Activated naive CD8-positive, alpha-beta T cell treated with anti-CD3 and anti-CD28 coated beads for 36 hours (primary cell): ENCODE measurements around the gene FBXO31. TPM values are rescaled to one million over a fixed set of nuclear protein-coding genes. Genes with fewer than 3 reads are reported as not detected.
"Not testable (repeated sequence)": the region's sequence is repeated elsewhere in the genome, so short reads cannot be mapped to it uniquely, and the experiment has no call there.

Experiments used
- DNase-seq: peaks from one replicate; pipeline ENCODE4 v3.0.0; 2021
- H3K27ac Mint-ChIP-seq: one replicate; pipeline ENCODE4 v1.8.0; 2022; ENCODE audit warnings: mild to moderate bottlenecking, moderate library complexity, mixed read lengths
- H3K27me3 Mint-ChIP-seq: one replicate; pipeline ENCODE4 v1.8.0; 2022; ENCODE audit warnings: mild to moderate bottlenecking, mixed read lengths
- H3K36me3 Mint-ChIP-seq: one replicate; pipeline ENCODE4 v1.8.0; 2021; ENCODE audit warnings: mild to moderate bottlenecking, mixed read lengths
- H3K4me1 Mint-ChIP-seq: one replicate; pipeline ENCODE4 v1.8.0; 2021; ENCODE audit warnings: mixed read lengths
- H3K4me3 Mint-ChIP-seq: one replicate; pipeline ENCODE4 v1.8.0; 2022; ENCODE audit warnings: mild to moderate bottlenecking, moderate library complexity, mixed read lengths
- H3K9me3 Mint-ChIP-seq: one replicate; pipeline ENCODE4 v1.8.0; 2022; ENCODE audit warnings: mixed read lengths
- total RNA-seq, 2 experiments: library from RNA; stranded (reverse); gene quantifications; one replicate each; pipeline ENCODE4 v1.2.3, GENCODE V29; 2021

FBXO31 gene
- total RNA-seq, 2 experiments from 2014 or later: 35.6 to 38.3 TPM

DNA sequence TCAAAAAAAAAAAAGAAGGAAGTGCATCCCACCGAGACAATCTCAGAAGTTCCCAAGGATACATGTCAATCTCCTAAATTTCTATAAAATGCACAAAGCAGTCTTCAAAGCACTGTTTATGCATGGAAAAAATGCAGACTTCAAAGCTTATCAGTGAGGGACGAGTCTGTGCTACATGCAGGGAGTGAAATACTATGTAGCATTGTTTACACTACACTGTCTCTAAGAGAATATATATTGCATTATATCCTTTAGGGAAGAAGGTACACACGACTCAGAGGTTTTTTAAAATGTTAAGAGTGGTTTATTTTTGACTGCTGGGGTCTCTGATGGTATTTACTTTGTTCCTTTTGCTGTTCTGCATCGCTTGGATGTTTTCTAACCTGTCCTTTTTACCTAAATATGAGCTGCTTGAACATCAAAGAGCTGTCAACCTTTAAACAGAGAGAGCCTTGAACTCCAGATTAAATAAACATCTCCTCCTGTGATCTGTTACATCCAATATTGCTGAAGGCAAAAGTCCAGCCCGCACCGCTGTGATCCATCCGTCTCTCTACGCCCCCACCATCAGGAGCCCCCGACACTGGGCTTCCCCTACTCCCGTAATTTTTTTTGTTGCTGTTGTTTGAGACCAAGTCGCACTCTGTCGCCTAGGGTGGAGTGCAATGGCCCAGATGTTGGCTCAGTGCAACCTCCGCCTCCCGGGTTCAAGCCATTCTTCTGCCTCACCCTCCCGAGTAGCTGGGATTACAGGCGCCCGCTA, 1.4 kb downstream of the FBXO31 start:
- peaks cover 2% of the 10 kb centered on the region for H3K9me3 Mint-ChIP-seq
- H3K27ac Mint-ChIP-seq: peak overlapping the region; percentile 92
- H3K4me3 Mint-ChIP-seq: peak overlapping the region; percentile 92
- peaks cover 4% of the 10 kb centered on the region for H3K27me3 Mint-ChIP-seq
- no peak for DNase-seq
- H3K36me3 Mint-ChIP-seq: peaks cover 23% of the 10 kb centered on the region
- H3K4me1 Mint-ChIP-seq: peaks cover 41% of the 10 kb centered on the region

GRCh38 chr16:87380881-87381280, 2.7 kb downstream of the FBXO31 start:
- H3K36me3 Mint-ChIP-seq: peaks cover 25% of the 10 kb centered on the region
- peaks cover 4% of the 10 kb centered on the region for H3K27me3 Mint-ChIP-seq
- H3K27ac Mint-ChIP-seq: peak overlapping the region; percentile 93
- no peak for DNase-seq
- H3K4me3 Mint-ChIP-seq: peak overlapping the region; percentile 92
- H3K4me1 Mint-ChIP-seq: peaks cover 50% of the 10 kb centered on the region
- peaks cover 2% of the 10 kb centered on the region for H3K9me3 Mint-ChIP-seq

GRCh38 chr16:87380403-87380802, 3.2 kb downstream of the FBXO31 start:
- DNase-seq: no peak
- H3K4me1 Mint-ChIP-seq: peaks cover 53% of the 10 kb centered on the region

DNA sequence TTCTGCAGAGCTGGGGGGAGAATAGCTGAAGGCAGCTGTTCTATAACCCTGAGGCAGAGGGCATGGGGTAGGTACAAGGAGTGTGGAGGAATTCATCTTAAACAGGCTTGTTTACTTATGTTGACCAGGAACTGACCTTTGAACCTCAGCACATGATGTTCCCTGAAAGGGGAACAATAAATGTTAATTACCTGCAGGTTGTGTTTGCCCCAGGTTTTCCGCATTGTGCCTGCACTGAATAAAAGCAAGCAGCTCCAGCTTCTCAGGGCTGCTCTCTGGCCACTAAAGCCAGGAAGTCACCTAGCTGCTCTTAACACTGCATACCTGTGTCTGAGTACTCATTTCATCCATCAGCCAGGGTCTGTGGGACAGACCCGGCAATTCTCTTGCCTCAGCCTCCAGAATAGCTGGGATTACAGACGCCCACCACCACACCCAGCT, 4.2 kb downstream of the FBXO31 start:
- H3K27me3 Mint-ChIP-seq, H3K4me3 Mint-ChIP-seq, H3K9me3 Mint-ChIP-seq, DNase-seq, H3K27ac Mint-ChIP-seq: not testable (repeated sequence)
- Mint-ChIP-seq H3K4me1 (peaks cover 50% of the 10 kb centered on the region), H3K36me3 (peaks cover 25% of the 10 kb centered on the region)

More at GRCh38 chr16:87380403-87380802, 3.2 kb downstream of the FBXO31 start:
- Mint-ChIP-seq H3K27ac (peak overlapping the region; percentile 93), H3K4me3 (peak overlapping the region; percentile 92), H3K9me3 (peaks cover 2% of the 10 kb centered on the region), H3K36me3 (peaks cover 25% of the 10 kb centered on the region), H3K27me3 (peaks cover 4% of the 10 kb centered on the region)

- H3K36me3 Mint-ChIP-seq: peaks cover 27% of the 10 kb centered on the region
- peaks cover 52% of the 10 kb centered on the region for H3K4me1 Mint-ChIP-seq
- H3K27ac Mint-ChIP-seq: no peak overlapping the region
These were observed 6.9 kb downstream of the FBXO31 start for GRCh38 chr16:87376660-87377059.

GRCh38 chr16:87375426-87376135, 8.0 kb downstream of the FBXO31 start:
- no peak for DNase-seq
- H3K27me3 Mint-ChIP-seq: no peaks in the 10 kb centered on the region
- H3K27ac Mint-ChIP-seq: peak overlapping the region; percentile 35
- no peaks in the 10 kb centered on the region for H3K9me3 Mint-ChIP-seq
- no peak overlapping the region for H3K4me3 Mint-ChIP-seq
- H3K36me3 Mint-ChIP-seq: peaks cover 21% of the 10 kb centered on the region
- H3K4me1 Mint-ChIP-seq: peaks cover 48% of the 10 kb centered on the region

More at GRCh38 chr16:87376660-87377059, 6.9 kb downstream of the FBXO31 start:
- no peak for DNase-seq
- Mint-ChIP-seq H3K9me3 (no peaks in the 10 kb centered on the region), H3K4me3 (no peak overlapping the region), H3K27me3 (no peaks in the 10 kb centered on the region)

DNA sequence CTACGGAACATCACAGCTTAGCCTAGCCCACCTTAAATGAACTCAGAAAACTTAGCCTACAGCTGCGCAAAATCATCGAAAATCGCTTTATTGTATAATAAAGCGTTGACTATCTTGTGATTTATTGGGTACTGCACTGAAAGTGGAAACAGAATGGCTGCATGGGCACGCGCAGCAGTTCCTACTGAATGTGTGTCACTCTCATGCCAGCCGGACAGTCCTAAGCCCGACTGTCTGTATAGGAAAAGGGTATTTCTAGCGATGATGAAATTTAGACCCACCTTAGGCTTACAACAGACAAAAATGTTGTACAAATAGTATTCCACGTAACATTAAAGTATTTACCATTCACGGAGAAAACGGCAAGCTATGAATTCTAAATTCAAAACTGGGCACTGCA, 9.3 kb downstream of the FBXO31 start:
- Mint-ChIP-seq H3K27me3 (no peaks in the 10 kb centered on the region), H3K4me3 (no peak overlapping the region), H3K4me1 (peaks cover 44% of the 10 kb centered on the region), H3K36me3 (peaks cover 15% of the 10 kb centered on the region), H3K27ac (no peak overlapping the region), H3K9me3 (no peaks in the 10 kb centered on the region)
- DNase-seq: no peak

DNA sequence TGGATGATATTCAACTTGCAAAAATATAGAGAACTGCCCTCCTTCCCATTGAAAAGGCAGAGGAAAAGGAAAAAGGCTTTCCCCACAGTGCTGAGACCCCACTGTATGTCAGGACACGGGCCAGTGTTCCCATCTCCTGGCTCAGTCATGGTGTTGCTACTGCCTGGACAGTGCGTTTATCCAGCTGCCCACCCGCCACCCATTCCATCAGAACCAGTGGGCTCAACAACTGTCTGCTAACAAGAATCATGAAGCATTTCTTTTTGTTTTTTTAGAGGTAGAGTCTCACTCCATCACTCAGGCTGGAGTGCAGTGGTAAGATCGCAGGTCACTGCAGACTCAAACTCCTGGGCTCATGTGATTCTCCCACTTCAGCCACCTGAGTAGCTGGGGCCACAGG, 11.3 kb downstream of the FBXO31 start:
- no peaks in the 10 kb centered on the region for H3K27me3 Mint-ChIP-seq
- no peak overlapping the region for H3K4me3 Mint-ChIP-seq
- peaks cover 10% of the 10 kb centered on the region for H3K36me3 Mint-ChIP-seq
- H3K27ac Mint-ChIP-seq: no peak overlapping the region
- no peak for DNase-seq
- no peaks in the 10 kb centered on the region for H3K9me3 Mint-ChIP-seq
- H3K4me1 Mint-ChIP-seq: peaks cover 60% of the 10 kb centered on the region

DNA sequence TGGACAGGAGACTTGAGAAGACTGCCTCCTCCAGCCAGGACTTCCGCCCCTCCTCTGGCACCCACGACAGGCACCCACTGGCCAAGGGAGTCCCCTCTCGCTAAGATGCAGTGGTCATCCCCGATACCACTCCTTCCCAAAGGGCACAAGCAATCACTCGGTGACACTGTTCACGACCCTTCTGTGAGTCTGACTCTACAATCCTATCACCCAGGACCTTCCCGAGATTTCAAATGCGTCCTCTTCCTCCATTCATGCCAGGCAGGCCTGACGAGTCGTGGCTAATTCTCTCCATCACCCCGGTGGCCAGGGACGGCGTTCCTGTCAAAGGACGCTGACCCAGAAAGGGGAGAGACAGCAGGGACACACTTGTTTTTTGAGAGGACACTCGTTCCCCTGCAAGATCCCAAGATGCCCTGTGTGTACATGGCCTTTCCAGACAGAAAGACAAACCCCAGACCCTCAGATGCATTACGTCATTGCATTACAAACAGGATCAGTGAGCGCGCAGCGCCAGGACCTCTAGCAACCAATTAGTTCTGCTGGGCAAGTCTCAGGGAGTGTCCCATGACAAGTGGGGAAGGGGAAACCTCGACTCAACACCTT, 12.2 kb downstream of the FBXO31 start:
- Mint-ChIP-seq H3K27ac (no peak overlapping the region), H3K4me1 (peaks cover 56% of the 10 kb centered on the region)
- peak; percentile 15 for DNase-seq

GRCh38 chr16:87369796-87370719, 13.5 kb downstream of the FBXO31 start:
- Mint-ChIP-seq H3K27me3 (no peaks in the 10 kb centered on the region), H3K4me1 (peaks cover 52% of the 10 kb centered on the region), H3K4me3 (no peak overlapping the region), H3K27ac (no peak overlapping the region), H3K36me3 (peaks cover 13% of the 10 kb centered on the region), H3K9me3 (no peaks in the 10 kb centered on the region)
- no peak for DNase-seq

More for the DNA sequence above, 12.2 kb downstream of the FBXO31 start:
- H3K4me3 Mint-ChIP-seq: no peak overlapping the region
- H3K27me3 Mint-ChIP-seq: no peaks in the 10 kb centered on the region
- no peaks in the 10 kb centered on the region for H3K9me3 Mint-ChIP-seq
- peaks cover 15% of the 10 kb centered on the region for H3K36me3 Mint-ChIP-seq

GRCh38 chr16:87369117-87369765, 14.3 kb downstream of the FBXO31 start:
- no peak for DNase-seq
- peaks cover 56% of the 10 kb centered on the region for H3K4me1 Mint-ChIP-seq
- H3K4me3 Mint-ChIP-seq: no peak overlapping the region
- H3K9me3 Mint-ChIP-seq: no peaks in the 10 kb centered on the region
- peaks cover 13% of the 10 kb centered on the region for H3K36me3 Mint-ChIP-seq
- peak overlapping the region; percentile 6 for H3K27ac Mint-ChIP-seq
- no peaks in the 10 kb centered on the region for H3K27me3 Mint-ChIP-seq

GRCh38 chr16:87368029-87368770, 15.4 kb downstream of the FBXO31 start:
- Mint-ChIP-seq H3K4me3 (no peak overlapping the region), H3K4me1 (peaks cover 56% of the 10 kb centered on the region)

DNA sequence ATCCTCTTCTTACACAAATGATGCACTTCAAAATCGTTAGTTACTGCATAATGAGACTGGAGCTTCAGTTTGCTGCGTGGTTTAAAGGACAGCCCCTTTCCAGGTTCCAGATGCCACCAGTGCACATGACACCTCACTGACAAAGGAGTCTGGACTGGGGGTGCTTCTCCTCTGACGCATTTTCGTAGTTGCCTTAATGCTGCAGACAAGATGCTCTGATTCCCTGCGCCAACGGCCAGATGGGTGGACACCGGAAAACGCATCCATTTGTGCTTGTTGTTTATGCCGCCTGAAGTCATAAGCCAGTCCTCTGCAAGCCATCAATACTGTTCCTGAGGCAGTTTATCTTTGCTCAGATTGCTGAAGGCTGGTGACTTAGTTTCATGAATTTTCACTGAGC, 16.0 kb downstream of the FBXO31 start:
- Mint-ChIP-seq H3K27ac (peak overlapping the region; percentile 74), H3K4me1 (peaks cover 56% of the 10 kb centered on the region), H3K27me3 (no peaks in the 10 kb centered on the region), H3K9me3 (no peaks in the 10 kb centered on the region), H3K36me3 (peaks cover 12% of the 10 kb centered on the region), H3K4me3 (no peak overlapping the region)
- no peak for DNase-seq

More at GRCh38 chr16:87368029-87368770, 15.4 kb downstream of the FBXO31 start:
- Mint-ChIP-seq H3K27ac (peak overlapping the region; percentile 74), H3K27me3 (no peaks in the 10 kb centered on the region), H3K36me3 (peaks cover 12% of the 10 kb centered on the region), H3K9me3 (no peaks in the 10 kb centered on the region)
- DNase-seq: no peak
